Osteocyte (in vitro differentiated cells): ENCODE results near the gene CKS1B. TPM values are rescaled to one million over a fixed set of nuclear protein-coding genes. Genes with fewer than 3 reads are reported as not detected.

Experiments used
- DNase-seq: peaks from one replicate; pipeline ENCODE4 v3.0.0; 2021; ENCODE audit warnings: mixed read lengths; ENCODE audit not compliant: unreplicated experiment; ENCODE audit errors: extremely low spot score
- H3K27ac Mint-ChIP-seq: one replicate; pipeline ENCODE4 v1.8.0; 2021; ENCODE audit warnings: mild to moderate bottlenecking, mixed read lengths; ENCODE audit not compliant: unreplicated experiment
- H3K27me3 Mint-ChIP-seq: one replicate; pipeline ENCODE4 v1.8.0; 2021; ENCODE audit warnings: mixed read lengths; ENCODE audit not compliant: unreplicated experiment
- H3K36me3 Mint-ChIP-seq: one replicate; pipeline ENCODE4 v1.8.0; 2021; ENCODE audit warnings: mixed read lengths; ENCODE audit not compliant: unreplicated experiment
- H3K4me1 Mint-ChIP-seq: one replicate; pipeline ENCODE4 v1.8.0; 2021; ENCODE audit warnings: mixed read lengths; ENCODE audit not compliant: unreplicated experiment
- H3K4me3 Mint-ChIP-seq: one replicate; pipeline ENCODE4 v1.8.0; 2021; ENCODE audit warnings: mild to moderate bottlenecking, moderate library complexity, mixed read lengths; ENCODE audit not compliant: unreplicated experiment
- H3K9me3 Mint-ChIP-seq: one replicate; pipeline ENCODE4 v1.8.0; 2021; ENCODE audit warnings: mixed read lengths; ENCODE audit not compliant: unreplicated experiment
- total RNA-seq: library from RNA; stranded (reverse); gene quantifications from 2 replicates; pipeline ENCODE4 v1.2.1, GENCODE V29; 2021
- TF ChIP-seq, protein P1 (sequence below): fragments of 200-600 bp; sonication (generic); IDR thresholded peaks from 2 replicates; pipeline ENCODE4 v1.5.0; 2021; ENCODE audit warnings: antibody characterized with exemption, mild to moderate bottlenecking, moderate library complexity

CKS1B gene
- total RNA-seq, 1 donor from 2014 or later: 38.5 TPM

DNA sequence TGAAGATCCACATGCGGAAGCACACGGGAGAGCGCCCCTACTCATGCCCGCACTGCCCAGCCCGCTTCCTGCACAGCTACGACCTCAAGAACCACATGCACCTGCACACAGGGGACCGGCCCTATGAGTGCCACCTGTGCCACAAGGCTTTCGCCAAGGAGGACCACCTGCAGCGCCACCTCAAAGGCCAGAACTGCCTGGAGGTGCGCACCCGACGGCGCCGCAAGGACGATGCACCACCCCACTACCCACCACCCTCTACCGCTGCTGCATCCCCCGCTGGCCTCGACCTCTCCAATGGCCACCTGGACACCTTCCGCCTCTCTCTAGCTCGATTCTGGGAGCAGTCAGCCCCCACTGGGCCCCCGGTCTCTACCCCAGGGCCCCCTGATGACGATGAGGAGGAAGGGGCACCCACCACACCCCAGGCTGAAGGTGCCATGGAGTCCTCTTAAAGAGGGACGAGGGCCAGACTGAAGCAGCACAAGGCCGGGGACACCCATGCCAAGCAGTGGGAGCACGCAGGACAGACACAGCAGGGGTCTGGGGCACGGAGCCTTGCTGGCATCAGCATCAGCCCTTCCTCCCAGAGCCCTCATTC, 41.9 kb downstream of the CKS1B start:
- no peaks in the 10 kb centered on the region for H3K9me3 Mint-ChIP-seq
- H3K27me3 Mint-ChIP-seq: no peaks in the 10 kb centered on the region
- H3K27ac Mint-ChIP-seq: peak overlapping the region; percentile 88
- no peaks in the 10 kb centered on the region for H3K36me3 Mint-ChIP-seq
- DNase-seq: no peak
- TF ChIP-seq, protein P1, sequence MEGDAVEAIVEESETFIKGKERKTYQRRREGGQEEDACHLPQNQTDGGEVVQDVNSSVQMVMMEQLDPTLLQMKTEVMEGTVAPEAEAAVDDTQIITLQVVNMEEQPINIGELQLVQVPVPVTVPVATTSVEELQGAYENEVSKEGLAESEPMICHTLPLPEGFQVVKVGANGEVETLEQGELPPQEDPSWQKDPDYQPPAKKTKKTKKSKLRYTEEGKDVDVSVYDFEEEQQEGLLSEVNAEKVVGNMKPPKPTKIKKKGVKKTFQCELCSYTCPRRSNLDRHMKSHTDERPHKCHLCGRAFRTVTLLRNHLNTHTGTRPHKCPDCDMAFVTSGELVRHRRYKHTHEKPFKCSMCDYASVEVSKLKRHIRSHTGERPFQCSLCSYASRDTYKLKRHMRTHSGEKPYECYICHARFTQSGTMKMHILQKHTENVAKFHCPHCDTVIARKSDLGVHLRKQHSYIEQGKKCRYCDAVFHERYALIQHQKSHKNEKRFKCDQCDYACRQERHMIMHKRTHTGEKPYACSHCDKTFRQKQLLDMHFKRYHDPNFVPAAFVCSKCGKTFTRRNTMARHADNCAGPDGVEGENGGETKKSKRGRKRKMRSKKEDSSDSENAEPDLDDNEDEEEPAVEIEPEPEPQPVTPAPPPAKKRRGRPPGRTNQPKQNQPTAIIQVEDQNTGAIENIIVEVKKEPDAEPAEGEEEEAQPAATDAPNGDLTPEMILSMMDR: no peak
- H3K4me1 Mint-ChIP-seq: peaks cover 32% of the 10 kb centered on the region
- no peak overlapping the region for H3K4me3 Mint-ChIP-seq

- Mint-ChIP-seq H3K36me3 (no peaks in the 10 kb centered on the region), H3K4me3 (peak overlapping the region; percentile 40), H3K27ac (peak overlapping the region; percentile 88), H3K27me3 (no peaks in the 10 kb centered on the region), H3K4me1 (peaks cover 37% of the 10 kb centered on the region), H3K9me3 (no peaks in the 10 kb centered on the region)
- TF ChIP-seq, protein P1: peak; percentile 100
- DNase-seq: peak; percentile 97
Observed at GRCh38 chr1:155017041-155017945, 42.8 kb downstream of the CKS1B start.

DNA sequence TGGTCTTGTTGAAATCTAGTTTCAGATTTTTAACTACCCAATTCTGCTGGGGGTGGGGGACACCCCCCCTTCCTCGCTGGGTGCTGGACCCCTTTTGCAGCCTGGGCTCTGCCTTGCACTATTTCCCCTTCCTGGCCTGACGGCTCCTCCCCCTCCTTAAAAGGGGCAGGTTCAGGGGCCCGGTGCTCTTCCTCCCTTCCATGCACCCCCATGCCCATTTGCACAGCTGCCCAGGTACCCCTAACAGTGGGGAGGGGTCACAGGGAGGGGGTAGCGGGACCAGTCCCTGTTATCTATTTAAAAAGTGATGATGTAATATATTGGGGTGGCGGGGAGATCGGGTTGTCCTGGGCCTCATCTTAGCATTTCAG, 43.5 kb downstream of the CKS1B start:
- H3K4me1 Mint-ChIP-seq: peaks cover 38% of the 10 kb centered on the region
- H3K9me3 Mint-ChIP-seq: no peaks in the 10 kb centered on the region
- H3K27me3 Mint-ChIP-seq: no peaks in the 10 kb centered on the region
- no peak for DNase-seq
- TF ChIP-seq, protein P1: no peak
- H3K36me3 Mint-ChIP-seq: no peaks in the 10 kb centered on the region
- H3K4me3 Mint-ChIP-seq: peak overlapping the region; percentile 40
- H3K27ac Mint-ChIP-seq: peak overlapping the region; percentile 59

GRCh38 chr1:155018617-155019348, 44.3 kb downstream of the CKS1B start:
- Mint-ChIP-seq H3K4me3 (no peak overlapping the region), H3K27ac (peak overlapping the region; percentile 64), H3K9me3 (no peaks in the 10 kb centered on the region), H3K27me3 (no peaks in the 10 kb centered on the region), H3K36me3 (no peaks in the 10 kb centered on the region), H3K4me1 (peaks cover 38% of the 10 kb centered on the region)
- no peak for DNase-seq
- TF ChIP-seq, protein P1: no peak
